ENCODE results near the gene KCNK7.

KCNK7 gene

GRCh38 chr11:65580031-65580692 lies 15.4 kb downstream of the KCNK7 start:
- no peak for DNase-seq (ENCODE audit: low read depth)
- no peak for TF ChIP-seq MYC (IDR thresholded peaks at IDR 0.05; ENCODE audit: low read depth, low read length)
- no peak for TF ChIP-seq POLR2A (IDR thresholded peaks at IDR 0.05; ENCODE audit: extremely low read depth, insufficient read length)
- no peak for TF ChIP-seq CTCF (IDR thresholded peaks at IDR 0.05; ENCODE audit: low read depth, low read length)
- no peak for TF ChIP-seq MAX (IDR thresholded peaks at IDR 0.05; ENCODE audit: low read depth, low read length)
- H3K4me3 ChIP-seq (ENCODE audit: low read depth, low read length), result no peak overlapping the region

- peak; percentile 57 for DNase-seq (ENCODE audit: low read depth)
- no peak overlapping the region for H3K4me3 ChIP-seq (ENCODE audit: low read depth, low read length)
- TF ChIP-seq CTCF (IDR thresholded peaks at IDR 0.05; ENCODE audit: low read depth, low read length), result no peak
- no peak for TF ChIP-seq POLR2A (IDR thresholded peaks at IDR 0.05; ENCODE audit: extremely low read depth, insufficient read length)
- no peak for TF ChIP-seq MAX (IDR thresholded peaks at IDR 0.05; ENCODE audit: low read depth, low read length)
- TF ChIP-seq MYC (IDR thresholded peaks at IDR 0.05; ENCODE audit: low read depth, low read length), result no peak
Measured at GRCh38 chr11:65579291-65579690, 16.3 kb downstream of the KCNK7 start.

- no peak overlapping the region for H3K4me3 ChIP-seq (ENCODE audit: low read depth, low read length)
- DNase-seq (ENCODE audit: low read depth), result no peak
- no peak for TF ChIP-seq MYC (IDR thresholded peaks at IDR 0.05; ENCODE audit: low read depth, low read length)
Measured at GRCh38 chr11:65578667-65579066, 16.9 kb downstream of the KCNK7 start.

GRCh38 chr11:65578134-65578533 lies 17.5 kb downstream of the KCNK7 start:
- no peak for TF ChIP-seq MAX (IDR thresholded peaks at IDR 0.05; ENCODE audit: low read depth, low read length)
- H3K4me3 ChIP-seq (ENCODE audit: low read depth, low read length), result no peak overlapping the region
- no peak for DNase-seq (ENCODE audit: low read depth)

- TF ChIP-seq POLR2A (IDR thresholded peaks at IDR 0.05; ENCODE audit: extremely low read depth, insufficient read length) (no peak), CTCF (IDR thresholded peaks at IDR 0.05; ENCODE audit: low read depth, low read length) (no peak), MAX (IDR thresholded peaks at IDR 0.05; ENCODE audit: low read depth, low read length) (no peak), MYC (IDR thresholded peaks at IDR 0.05; ENCODE audit: low read depth, low read length) (no peak)
- DNase-seq (ENCODE audit: low read depth), result no peak
- no peak overlapping the region for H3K4me3 ChIP-seq (ENCODE audit: low read depth, low read length)
Measured at GRCh38 chr11:65577756-65578109, 17.9 kb downstream of the KCNK7 start.

- peak; percentile 89 for DNase-seq (ENCODE audit: low read depth)
- peak overlapping the region; percentile 62 for H3K4me3 ChIP-seq (ENCODE audit: low read depth, low read length)
Measured at GRCh38 chr11:65576867-65577755, 18.5 kb downstream of the KCNK7 start.

More at GRCh38 chr11:65576867-65577755, 18.5 kb downstream of the KCNK7 start:
- TF ChIP-seq POLR2A (IDR thresholded peaks at IDR 0.05; ENCODE audit: extremely low read depth, insufficient read length) (no peak), CTCF (IDR thresholded peaks at IDR 0.05; ENCODE audit: low read depth, low read length) (no peak), MYC (IDR thresholded peaks at IDR 0.05; ENCODE audit: low read depth, low read length) (no peak), MAX (IDR thresholded peaks at IDR 0.05; ENCODE audit: low read depth, low read length) (no peak)

Data from NB4 (cell line).